Thyroid gland (tissue), 4 donors: ENCODE results near the gene AIG1.

ENCODE experiments used
- CTCF ChIP-seq, 6 experiments: fragments of 200-600 bp in 3 of 6; fragments of 450-650 bp in 3 of 6; sonication (generic) in 3 of 6; IDR thresholded peaks; one replicate each; pipeline ENCODE4 v1.5.1; 2016 to 2019; ENCODE audit warnings: antibody characterized with exemption in 6 of 6, mild to moderate bottlenecking in 2 of 6, inconsistent platforms in 1 of 6, moderate library complexity in 1 of 6
- POLR2A ChIP-seq, 2 donors: fragments of 450-650 bp; IDR thresholded peaks; one replicate each; pipeline ENCODE4 v1.6.1; 2017; ENCODE audit warnings: antibody characterized with exemption in 2 of 2, mild to moderate bottlenecking in 2 of 2, moderate library complexity in 1 of 2

GRCh38 chr6:143074101-143074500 is 13.4 kb downstream of the AIG1 start:
- TF ChIP-seq CTCF (IDR thresholded peaks at IDR 0.05) (no peak), POLR2A (IDR thresholded peaks at IDR 0.05) (no peak)
